Right lobe of liver (tissue), 4 donors: ENCODE results near the gene KL.

Source experiments
- POLR2A ChIP-seq: fragments of 450-650 bp; IDR thresholded peaks from one replicate; pipeline ENCODE4 v1.6.1; 2017; ENCODE audit warnings: antibody characterized with exemption, mild to moderate bottlenecking
- TF ChIP-seq, protein P1 (sequence below), 4 donors: fragments of 200-600 bp in 3 of 4; fragments of 450-650 bp in 1 of 4; IDR thresholded peaks; one replicate each; pipeline versions ENCODE4 v1.5.1 to v1.8.0; 2016 to 2022; ENCODE audit warnings: antibody characterized with exemption in 4 of 4, mild to moderate bottlenecking in 2 of 4
- donor health status: DM: no; HTN: no; CAD: no.
- donor health status: DM: no; HTN: no; CAD: no.
- donor health status: DM: no; HTN: yes; CAD: no.

DNA sequence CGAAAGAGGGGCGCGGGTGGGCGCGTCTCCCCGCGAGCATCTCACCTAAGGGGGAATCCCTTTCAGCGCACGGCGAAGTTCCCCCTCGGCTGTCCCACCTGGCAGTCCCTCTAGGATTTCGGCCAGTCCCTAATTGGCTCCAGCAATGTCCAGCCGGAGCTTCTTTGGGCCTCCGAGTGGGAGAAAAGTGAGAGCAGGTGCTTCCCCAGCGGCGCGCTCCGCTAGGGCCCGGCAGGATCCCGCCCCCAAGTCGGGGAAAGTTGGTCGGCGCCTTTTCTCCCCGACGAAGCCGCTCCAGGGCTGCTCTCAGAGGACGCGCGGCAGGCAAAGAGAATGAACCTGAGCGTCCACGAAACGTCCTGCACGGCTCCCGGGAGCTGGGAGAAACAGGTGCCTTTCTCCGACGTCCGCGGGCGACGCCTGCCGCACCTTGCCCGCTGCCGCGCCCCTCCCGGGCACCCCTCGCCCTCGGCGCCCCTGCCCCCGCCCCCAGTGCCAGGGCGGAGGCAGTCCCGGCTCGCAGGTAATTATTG, 366 bp upstream of the KL start:
- no peak for TF ChIP-seq POLR2A
- TF ChIP-seq, protein P1, sequence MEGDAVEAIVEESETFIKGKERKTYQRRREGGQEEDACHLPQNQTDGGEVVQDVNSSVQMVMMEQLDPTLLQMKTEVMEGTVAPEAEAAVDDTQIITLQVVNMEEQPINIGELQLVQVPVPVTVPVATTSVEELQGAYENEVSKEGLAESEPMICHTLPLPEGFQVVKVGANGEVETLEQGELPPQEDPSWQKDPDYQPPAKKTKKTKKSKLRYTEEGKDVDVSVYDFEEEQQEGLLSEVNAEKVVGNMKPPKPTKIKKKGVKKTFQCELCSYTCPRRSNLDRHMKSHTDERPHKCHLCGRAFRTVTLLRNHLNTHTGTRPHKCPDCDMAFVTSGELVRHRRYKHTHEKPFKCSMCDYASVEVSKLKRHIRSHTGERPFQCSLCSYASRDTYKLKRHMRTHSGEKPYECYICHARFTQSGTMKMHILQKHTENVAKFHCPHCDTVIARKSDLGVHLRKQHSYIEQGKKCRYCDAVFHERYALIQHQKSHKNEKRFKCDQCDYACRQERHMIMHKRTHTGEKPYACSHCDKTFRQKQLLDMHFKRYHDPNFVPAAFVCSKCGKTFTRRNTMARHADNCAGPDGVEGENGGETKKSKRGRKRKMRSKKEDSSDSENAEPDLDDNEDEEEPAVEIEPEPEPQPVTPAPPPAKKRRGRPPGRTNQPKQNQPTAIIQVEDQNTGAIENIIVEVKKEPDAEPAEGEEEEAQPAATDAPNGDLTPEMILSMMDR (IDR thresholded peaks at IDR 0.05): no peak
